ENCODE results near the gene TPM4.
"Not testable (repeated sequence)": the region's sequence is repeated elsewhere in the genome, so short reads cannot be mapped to it uniquely, and the experiment has no call there.

TPM4 gene

GRCh38 chr19:16076154-16076957 is at the start of gene TPM4:
Gene TPM4 (plus strand): TSS chr19:16076495. CDS start chr19:16076566, 71 bp downstream.
- DNase-seq: peak; percentile 77

- DNase-seq: no peak
Observed at GRCh38 chr19:16026756-16027155, 49.5 kb upstream of the TPM4 start.

GRCh38 chr19:16027528-16027927 is 48.8 kb upstream of the TPM4 start:
- no peak for DNase-seq

GRCh38 chr19:16030155-16030554 is 46.1 kb upstream of the TPM4 start:
- not testable (repeated sequence) for DNase-seq

- DNase-seq: no peak
Observed at GRCh38 chr19:16030964-16031871, 45.1 kb upstream of the TPM4 start.

- no peak for DNase-seq
Observed at GRCh38 chr19:16031872-16032200, 44.5 kb upstream of the TPM4 start.

GRCh38 chr19:16032509-16033135 is 43.7 kb upstream of the TPM4 start:
- DNase-seq: no peak

- no peak for DNase-seq
Observed at GRCh38 chr19:16033136-16033530, 43.2 kb upstream of the TPM4 start.

GRCh38 chr19:16033721-16034120 is 42.6 kb upstream of the TPM4 start:
- no peak for DNase-seq

GRCh38 chr19:16034180-16034579 is 42.1 kb upstream of the TPM4 start:
- no peak for DNase-seq

GRCh38 chr19:16034958-16035560 is 41.2 kb upstream of the TPM4 start:
- no peak for DNase-seq

- DNase-seq: no peak
Observed at GRCh38 chr19:16035601-16036297, 40.5 kb upstream of the TPM4 start.

- no peak for DNase-seq
Observed at GRCh38 chr19:16036397-16036925, 39.8 kb upstream of the TPM4 start.

GRCh38 chr19:16036941-16037340 is 39.4 kb upstream of the TPM4 start:
- no peak for DNase-seq

- no peak for DNase-seq
Observed at GRCh38 chr19:16037424-16038195, 38.7 kb upstream of the TPM4 start.

GRCh38 chr19:16038196-16038695 is 38.0 kb upstream of the TPM4 start:
- DNase-seq: no peak

GRCh38 chr19:16039081-16039480 is 37.2 kb upstream of the TPM4 start:
- no peak for DNase-seq

- no peak for DNase-seq
Observed at GRCh38 chr19:16039545-16039944, 36.8 kb upstream of the TPM4 start.

- DNase-seq: no peak
Observed at GRCh38 chr19:16040642-16041041, 35.7 kb upstream of the TPM4 start.

- no peak for DNase-seq
Observed at GRCh38 chr19:16041299-16041990, 34.9 kb upstream of the TPM4 start.

- no peak for DNase-seq
Observed at GRCh38 chr19:16041991-16042386, 34.3 kb upstream of the TPM4 start.

All from amniotic stem cell (primary cell).